ENCODE data around the gene ERGIC1.
"Not testable (repeated sequence)": the region's sequence is repeated elsewhere in the genome, so short reads cannot be mapped to it uniquely, and the experiment has no call there.

The ERGIC1 gene

DNA sequence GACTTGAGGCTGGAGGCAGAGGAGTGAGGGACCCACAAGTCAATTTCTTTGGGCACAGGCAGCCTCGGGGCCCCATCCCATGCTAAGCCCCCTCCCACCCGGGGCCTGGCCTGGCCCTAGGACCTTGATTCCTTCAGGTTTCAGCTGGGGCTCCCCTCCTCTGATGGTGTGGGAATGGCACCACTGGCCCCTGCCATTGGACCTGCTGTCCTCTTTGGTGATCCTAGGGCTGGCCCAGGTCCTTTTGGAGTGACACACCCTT is 10.5 kb downstream of the ERGIC1 start:
- ChIA-PET CTCF (no interaction called here), POLR2A (no interaction called here)
- TF ChIP-seq CTBP1 (IDR thresholded peaks at IDR 0.05; ENCODE audit: borderline replicate concordance) (no peak), FOXM1 (IDR thresholded peaks at IDR 0.05; ENCODE audit: borderline replicate concordance) (no peak), LEF1 (IDR thresholded peaks at IDR 0.05; ENCODE audit: borderline replicate concordance) (no peak), SUZ12 (IDR thresholded peaks at IDR 0.05) (no peak), ZNF384 (IDR thresholded peaks at IDR 0.05) (no peak), L3MBTL2 (conservative IDR thresholded peaks at IDR 0.05) (no peak), BHLHE40 (IDR thresholded peaks at IDR 0.05; ENCODE audit: borderline replicate concordance) (no peak), FOXK2 (IDR thresholded peaks at IDR 0.05) (no peak), FOXA1 (IDR thresholded peaks at IDR 0.05) (no peak), ELF4 (IDR thresholded peaks at IDR 0.05) (no peak), SP1 (IDR thresholded peaks at IDR 0.05) (no peak), ARNT (IDR thresholded peaks at IDR 0.05) (no peak), TARDBP (IDR thresholded peaks at IDR 0.05) (no peak), NFRKB (IDR thresholded peaks at IDR 0.05) (no peak), HDGF (IDR thresholded peaks at IDR 0.05; ENCODE audit: borderline replicate concordance) (no peak)
- TF ChIP-seq, protein P1, sequence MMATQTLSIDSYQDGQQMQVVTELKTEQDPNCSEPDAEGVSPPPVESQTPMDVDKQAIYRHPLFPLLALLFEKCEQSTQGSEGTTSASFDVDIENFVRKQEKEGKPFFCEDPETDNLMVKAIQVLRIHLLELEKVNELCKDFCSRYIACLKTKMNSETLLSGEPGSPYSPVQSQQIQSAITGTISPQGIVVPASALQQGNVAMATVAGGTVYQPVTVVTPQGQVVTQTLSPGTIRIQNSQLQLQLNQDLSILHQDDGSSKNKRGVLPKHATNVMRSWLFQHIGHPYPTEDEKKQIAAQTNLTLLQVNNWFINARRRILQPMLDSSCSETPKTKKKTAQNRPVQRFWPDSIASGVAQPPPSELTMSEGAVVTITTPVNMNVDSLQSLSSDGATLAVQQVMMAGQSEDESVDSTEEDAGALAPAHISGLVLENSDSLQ (IDR thresholded peaks at IDR 0.05): no peak
- no peak for DNase-seq (ENCODE audit: extremely low spot score)

- TF ChIP-seq SUZ12 (IDR thresholded peaks at IDR 0.05): no peak
- no peak for TF ChIP-seq LEF1 (IDR thresholded peaks at IDR 0.05; ENCODE audit: borderline replicate concordance)
- TF ChIP-seq FOXA1 (IDR thresholded peaks at IDR 0.05): no peak
- TF ChIP-seq ELF4 (IDR thresholded peaks at IDR 0.05): no peak
- TF ChIP-seq HDGF (IDR thresholded peaks at IDR 0.05; ENCODE audit: borderline replicate concordance): no peak
- TF ChIP-seq ZNF384 (IDR thresholded peaks at IDR 0.05): no peak
- TF ChIP-seq, protein P1 (IDR thresholded peaks at IDR 0.05): no peak
- no peak for TF ChIP-seq L3MBTL2 (conservative IDR thresholded peaks at IDR 0.05)
- TF ChIP-seq TARDBP (IDR thresholded peaks at IDR 0.05): no peak
- TF ChIP-seq CTBP1 (IDR thresholded peaks at IDR 0.05; ENCODE audit: borderline replicate concordance): no peak
- no peak for TF ChIP-seq FOXM1 (IDR thresholded peaks at IDR 0.05; ENCODE audit: borderline replicate concordance)
- ChIA-PET POLR2A (no interaction called here), CTCF (no interaction called here)
- no peak for DNase-seq (ENCODE audit: extremely low spot score)
These were observed 11.1 kb downstream of the ERGIC1 start for GRCh38 chr5:172845154-172845553.

GRCh38 chr5:172845576-172845975 is 11.5 kb downstream of the ERGIC1 start:
- POLR2A ChIA-PET: no interaction called here
- TF ChIP-seq BHLHE40 (IDR thresholded peaks at IDR 0.05; ENCODE audit: borderline replicate concordance): no peak
- TF ChIP-seq FOXA1 (IDR thresholded peaks at IDR 0.05): no peak
- no peak for TF ChIP-seq LEF1 (IDR thresholded peaks at IDR 0.05; ENCODE audit: borderline replicate concordance)
- TF ChIP-seq TARDBP (IDR thresholded peaks at IDR 0.05): no peak
- no peak for TF ChIP-seq FOXK2 (IDR thresholded peaks at IDR 0.05)
- no peak for TF ChIP-seq CTBP1 (IDR thresholded peaks at IDR 0.05; ENCODE audit: borderline replicate concordance)
- no peak for TF ChIP-seq HDGF (IDR thresholded peaks at IDR 0.05; ENCODE audit: borderline replicate concordance)
- no peak for TF ChIP-seq SP1 (IDR thresholded peaks at IDR 0.05)
- no peak for TF ChIP-seq ZNF384 (IDR thresholded peaks at IDR 0.05)
- no peak for TF ChIP-seq NFRKB (IDR thresholded peaks at IDR 0.05)
- TF ChIP-seq, protein P1 (IDR thresholded peaks at IDR 0.05): no peak
- no peak for TF ChIP-seq ARNT (IDR thresholded peaks at IDR 0.05)
- no peak for TF ChIP-seq FOXM1 (IDR thresholded peaks at IDR 0.05; ENCODE audit: borderline replicate concordance)
- DNase-seq (ENCODE audit: extremely low spot score): no peak
- CTCF ChIA-PET: no interaction called here

DNA sequence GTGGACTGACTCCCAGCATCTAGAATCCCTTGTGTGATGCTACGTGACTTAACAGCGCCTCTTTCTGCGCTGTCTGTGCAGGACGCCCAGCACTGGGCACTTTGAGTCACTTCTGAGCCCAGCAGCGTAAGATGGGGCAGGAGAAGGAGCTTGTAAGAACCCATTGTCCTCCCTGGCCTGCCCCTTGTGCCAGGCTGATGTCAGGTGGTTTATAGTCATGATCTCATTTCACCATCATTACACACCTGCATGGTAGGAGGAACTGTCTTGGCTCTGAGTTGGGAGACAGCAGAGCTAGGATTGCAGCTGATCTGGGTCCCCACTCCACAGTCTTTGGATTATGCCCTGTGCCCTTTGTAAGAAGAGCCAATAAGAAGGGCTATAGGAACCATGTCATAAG is 12.2 kb downstream of the ERGIC1 start:
- TF ChIP-seq CTBP1 (IDR thresholded peaks at IDR 0.05; ENCODE audit: borderline replicate concordance) (no peak), FOXM1 (IDR thresholded peaks at IDR 0.05; ENCODE audit: borderline replicate concordance) (no peak), ZNF384 (IDR thresholded peaks at IDR 0.05) (no peak)
- no peak for DNase-seq (ENCODE audit: extremely low spot score)
- ChIA-PET CTCF (interaction anchor here (0.6 kb wide), 1 partner anchor 90 kb away, joined by 4 read pairs; no protein-coding TSS in a partner anchor), POLR2A (interaction anchor here (1.0 kb wide), 1 partner anchor 75 kb away, joined by 4 read pairs; the partner anchor contains the start of gene DUSP1)

- ChIA-PET CTCF (interaction anchor here (0.6 kb wide), 1 partner anchor 90 kb away, joined by 4 read pairs; no protein-coding TSS in a partner anchor), POLR2A (interaction anchor here (1.0 kb wide), 1 partner anchor 76 kb away, joined by 4 read pairs; the partner anchor contains the start of gene DUSP1)
- TF ChIP-seq, protein P1 (IDR thresholded peaks at IDR 0.05): peak; percentile 73
- no peak for TF ChIP-seq L3MBTL2 (conservative IDR thresholded peaks at IDR 0.05)
- DNase-seq (ENCODE audit: extremely low spot score): no peak
These were observed 12.6 kb downstream of the ERGIC1 start for GRCh38 chr5:172846677-172847076.

DNA sequence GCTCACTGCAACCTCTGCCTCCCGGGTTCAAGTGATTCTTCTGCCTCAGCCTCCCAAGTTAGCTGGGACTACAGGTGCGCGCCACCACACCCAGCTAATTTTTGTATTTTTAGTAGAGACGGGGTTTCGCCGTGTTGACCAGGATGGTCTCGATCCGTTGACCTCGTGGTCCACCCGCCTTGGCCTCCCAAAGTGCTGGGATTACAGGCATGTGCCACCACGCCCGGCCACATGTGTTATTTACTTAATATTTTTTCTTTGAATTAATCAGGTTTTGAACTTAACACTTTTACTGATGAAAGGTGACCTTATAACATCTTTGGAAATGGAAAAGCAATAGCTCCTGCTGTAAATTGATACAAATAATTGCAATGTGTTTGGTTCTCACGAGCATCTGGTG is 13.5 kb downstream of the ERGIC1 start:
- POLR2A ChIA-PET; DNase-seq (ENCODE audit: extremely low spot score): not testable (repeated sequence)
- CTCF ChIA-PET: interaction anchor here (1.0 kb wide), 1 partner anchor 75 kb away, joined by 4 read pairs; no protein-coding TSS in a partner anchor

DNA sequence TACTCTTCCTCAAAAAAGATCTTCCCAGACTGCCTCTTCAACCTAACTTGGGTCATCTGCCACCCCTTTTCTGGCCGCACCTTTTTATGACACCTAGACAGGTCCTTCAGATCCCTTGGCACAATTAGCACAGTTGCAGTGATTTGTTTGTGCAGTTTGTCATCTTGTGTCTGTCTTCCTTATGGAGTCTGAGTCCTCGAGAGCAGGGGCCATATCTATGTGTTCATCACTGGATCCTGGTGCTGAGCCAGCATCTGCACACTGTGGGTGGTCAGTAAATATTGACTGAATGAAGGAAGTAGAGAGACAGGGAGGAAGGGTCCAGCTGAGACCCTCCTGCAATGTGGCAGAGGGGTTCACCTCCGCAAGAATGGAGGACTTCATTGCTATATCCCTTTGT is 14.4 kb downstream of the ERGIC1 start:
- CTCF ChIA-PET: interaction anchor here (1.0 kb wide), 1 partner anchor 76 kb away, joined by 4 read pairs; no protein-coding TSS in a partner anchor
- POLR2A ChIA-PET: no interaction called here
- DNase-seq (ENCODE audit: extremely low spot score): no peak
- TF ChIP-seq SP1 (IDR thresholded peaks at IDR 0.05) (no peak), FOXK2 (IDR thresholded peaks at IDR 0.05) (no peak), BHLHE40 (IDR thresholded peaks at IDR 0.05; ENCODE audit: borderline replicate concordance) (no peak), TARDBP (IDR thresholded peaks at IDR 0.05) (no peak), HDGF (IDR thresholded peaks at IDR 0.05; ENCODE audit: borderline replicate concordance) (no peak), NFRKB (IDR thresholded peaks at IDR 0.05) (no peak), ZNF384 (IDR thresholded peaks at IDR 0.05) (no peak), FOXM1 (IDR thresholded peaks at IDR 0.05; ENCODE audit: borderline replicate concordance) (no peak), L3MBTL2 (conservative IDR thresholded peaks at IDR 0.05) (no peak), FOXA1 (IDR thresholded peaks at IDR 0.05) (no peak), CTBP1 (IDR thresholded peaks at IDR 0.05; ENCODE audit: borderline replicate concordance) (no peak), LEF1 (IDR thresholded peaks at IDR 0.05; ENCODE audit: borderline replicate concordance) (no peak), ELF4 (IDR thresholded peaks at IDR 0.05) (no peak), ARNT (IDR thresholded peaks at IDR 0.05) (no peak), SUZ12 (IDR thresholded peaks at IDR 0.05) (no peak)
- TF ChIP-seq, protein P1 (IDR thresholded peaks at IDR 0.05): no peak

Measured in HEK293T (cell line).